Gastrocnemius medialis (tissue), 4 donors: ENCODE data around the gene TERT. TPM values are rescaled to one million over a fixed set of nuclear protein-coding genes. Genes with fewer than 3 reads are reported as not detected.
"Not testable (repeated sequence)": the region's sequence is repeated elsewhere in the genome, so short reads cannot be mapped to it uniquely, and the experiment has no call there.

ENCODE experiments used
- ATAC-seq, 2 donors: fragments of 150-250 bp; one replicate each; pipeline ENCODE4 v1.9.1; 2016
- DNase-seq, 2 donors: peaks; one replicate each; pipeline ENCODE4 v3.0.0-alpha.2; 2019
- H3K27ac ChIP-seq, 4 donors: fragments of 200-600 bp; sonication (generic); 1 replicate in 1 of 4; 2 replicates in 3 of 4; pipeline ENCODE4 v1.5.1; 2016 to 2018; ENCODE audit warnings: mild to moderate bottlenecking in 2 of 4, moderate library complexity in 1 of 4
- H3K27me3 ChIP-seq, 3 donors: fragments of 200-600 bp; sonication (generic) in 2 of 3; 1 replicate in 1 of 3; 2 replicates in 2 of 3; pipeline versions ENCODE4 v1.5.1 to v1.6.0; 2016 to 2019; ENCODE audit warnings: mild to moderate bottlenecking in 1 of 3, moderate library complexity in 1 of 3
- H3K36me3 ChIP-seq, 2 donors: fragments of 200-600 bp; sonication (generic) in 1 of 2; one replicate each; pipeline ENCODE4 v1.5.1; 2017 to 2018
- H3K4me1 ChIP-seq, 2 donors: fragments of 200-600 bp; sonication (generic) in 1 of 2; one replicate each; pipeline ENCODE4 v1.5.1; 2016 to 2017; ENCODE audit warnings: mild to moderate bottlenecking in 2 of 2
- H3K4me3 ChIP-seq, 4 donors: fragments of 200-600 bp; sonication (generic) in 3 of 4; 1 replicate in 1 of 4; 2 replicates in 3 of 4; pipeline ENCODE4 v1.5.1; 2016 to 2019; ENCODE audit warnings: mild to moderate bottlenecking in 2 of 4
- H3K9me3 ChIP-seq, 3 donors: fragments of 200-600 bp; sonication (generic) in 2 of 3; 1 replicate in 1 of 3; 2 replicates in 2 of 3; pipeline ENCODE4 v1.5.1; 2016 to 2019
- CTCF ChIP-seq, 5 experiments: fragments of 450-650 bp in 3 of 5; fragments of 200-600 bp in 2 of 5; sonication (generic) in 2 of 5; IDR thresholded peaks in 4 of 5; conservative IDR thresholded peaks in 1 of 5; 1 replicate in 4 of 5; 2 replicates in 1 of 5; pipeline ENCODE4 v1.5.1; 2016 to 2019; ENCODE audit warnings: antibody characterized with exemption in 5 of 5, mild to moderate bottlenecking in 3 of 5, moderate library complexity in 3 of 5
- POLR2A ChIP-seq, 2 donors: fragments of 450-650 bp; IDR thresholded peaks; one replicate each; pipeline ENCODE4 v1.6.1; 2017; ENCODE audit warnings: antibody characterized with exemption in 2 of 2, mild to moderate bottlenecking in 2 of 2, moderate library complexity in 2 of 2
- in situ Hi-C, 4 donors: fragments of 200-750 bp; cut with MboI; loops; one replicate each; pipeline versions ENCODE4 v1.15.0 to v1.8.0; 2017; ENCODE audit warnings: low sequenced_read_pairs in 4 of 4
- intact Hi-C: fragments of 100-400 bp; cut with DNase I; formaldehyde crosslinking; loops from one replicate; pipeline ENCODE4 v1.15.1; 2023; ENCODE audit warnings: low total_unique reads
- total RNA-seq, 4 donors: library from RNA; depleted of rRNA; stranded (reverse); fragments of >200 nt; gene quantifications; one replicate each; pipeline versions ENCODE4 v1.1.0 to v1.2.3, GENCODE V29; 2016

Gene TERT
- total RNA-seq, 4 donors from 2014 or later, result not detected

- ATAC-seq (no peak), DNase-seq (no peak)
- no peaks in the 10 kb centered on the region for H3K9me3 ChIP-seq
- no peaks in the 10 kb centered on the region for H3K4me1 ChIP-seq
- H3K36me3 ChIP-seq, result peaks cover 6 to 90% of the 10 kb centered on the region in 2 donors
- intact Hi-C loops, result no loop called here
- no peak overlapping the region for H3K27ac ChIP-seq
- no peak overlapping the region for H3K4me3 ChIP-seq
- TF ChIP-seq POLR2A (IDR thresholded peaks at IDR 0.05) (no peak), CTCF (IDR thresholded peaks at IDR 0.05 in 4 of 5, conservative IDR thresholded peaks at IDR 0.05 in 1 of 5) (no peak)
- in situ Hi-C loops, result no loop called here
- no peaks in the 10 kb centered on the region for H3K27me3 ChIP-seq
These were observed 40.8 kb upstream of the TERT start for GRCh38 chr5:1335540-1336095.

- TF ChIP-seq CTCF (IDR thresholded peaks at IDR 0.05 in 4 of 5, conservative IDR thresholded peaks at IDR 0.05 in 1 of 5), result no peak
- no peak for DNase-seq
- Histone ChIP-seq H3K4me1 (no peaks in the 10 kb centered on the region), H3K27ac (no peak overlapping the region), H3K4me3 (no peak overlapping the region), H3K36me3 (peaks cover 6 to 90% of the 10 kb centered on the region in 2 donors), H3K9me3 (no peaks in the 10 kb centered on the region), H3K27me3 (no peaks in the 10 kb centered on the region)
- in situ Hi-C loops, result no loop called here
- intact Hi-C loops, result no loop called here
- ATAC-seq, result no peak
These were observed 40.1 kb upstream of the TERT start for GRCh38 chr5:1334831-1335539.

GRCh38 chr5:1333986-1334385 is 39.1 kb upstream of the TERT start:
- H3K4me1 ChIP-seq, result no peaks in the 10 kb centered on the region
- H3K4me3 ChIP-seq, result no peak overlapping the region
- H3K27me3 ChIP-seq, result no peaks in the 10 kb centered on the region
- no peak for TF ChIP-seq CTCF (IDR thresholded peaks at IDR 0.05 in 4 of 5, conservative IDR thresholded peaks at IDR 0.05 in 1 of 5)
- no peak for TF ChIP-seq POLR2A (IDR thresholded peaks at IDR 0.05)
- no peaks in the 10 kb centered on the region for H3K9me3 ChIP-seq
- no peak overlapping the region for H3K27ac ChIP-seq
- H3K36me3 ChIP-seq, result peaks cover 6 to 88% of the 10 kb centered on the region in 2 donors
- ATAC-seq (no peak), DNase-seq (no peak)
- in situ Hi-C loops (no loop called here), intact Hi-C loops (no loop called here)

GRCh38 chr5:1333286-1333685 is 38.4 kb upstream of the TERT start:
- DNase-seq, H3K4me3 ChIP-seq, H3K27me3 ChIP-seq, intact Hi-C loops, H3K9me3 ChIP-seq, ATAC-seq, in situ Hi-C loops, H3K4me1 ChIP-seq, H3K27ac ChIP-seq: not testable (repeated sequence)
- H3K36me3 ChIP-seq, result peaks cover 6 to 81% of the 10 kb centered on the region in 2 donors

GRCh38 chr5:1332461-1333001 is 37.7 kb upstream of the TERT start:
- peaks cover 6 to 74% of the 10 kb centered on the region in 2 donors for H3K36me3 ChIP-seq
- intact Hi-C loops, result no loop called here

More at GRCh38 chr5:1332461-1333001, 37.7 kb upstream of the TERT start:
- no peaks in the 10 kb centered on the region for H3K9me3 ChIP-seq
- TF ChIP-seq POLR2A (IDR thresholded peaks at IDR 0.05) (no peak), CTCF (IDR thresholded peaks at IDR 0.05 in 4 of 5, conservative IDR thresholded peaks at IDR 0.05 in 1 of 5) (no peak)
- H3K27me3 ChIP-seq, result no peaks in the 10 kb centered on the region
- no peak overlapping the region for H3K27ac ChIP-seq
- DNase-seq (no peak), ATAC-seq (no peak)
- in situ Hi-C loops, result no loop called here
- no peaks in the 10 kb centered on the region for H3K4me1 ChIP-seq
- H3K4me3 ChIP-seq, result no peak overlapping the region
